Measurements from ENCODE around the gene DHRS7C.
"Not testable (repeated sequence)": the region's sequence is repeated elsewhere in the genome, so short reads cannot be mapped to it uniquely, and the experiment has no call there.

Gene DHRS7C

DNA sequence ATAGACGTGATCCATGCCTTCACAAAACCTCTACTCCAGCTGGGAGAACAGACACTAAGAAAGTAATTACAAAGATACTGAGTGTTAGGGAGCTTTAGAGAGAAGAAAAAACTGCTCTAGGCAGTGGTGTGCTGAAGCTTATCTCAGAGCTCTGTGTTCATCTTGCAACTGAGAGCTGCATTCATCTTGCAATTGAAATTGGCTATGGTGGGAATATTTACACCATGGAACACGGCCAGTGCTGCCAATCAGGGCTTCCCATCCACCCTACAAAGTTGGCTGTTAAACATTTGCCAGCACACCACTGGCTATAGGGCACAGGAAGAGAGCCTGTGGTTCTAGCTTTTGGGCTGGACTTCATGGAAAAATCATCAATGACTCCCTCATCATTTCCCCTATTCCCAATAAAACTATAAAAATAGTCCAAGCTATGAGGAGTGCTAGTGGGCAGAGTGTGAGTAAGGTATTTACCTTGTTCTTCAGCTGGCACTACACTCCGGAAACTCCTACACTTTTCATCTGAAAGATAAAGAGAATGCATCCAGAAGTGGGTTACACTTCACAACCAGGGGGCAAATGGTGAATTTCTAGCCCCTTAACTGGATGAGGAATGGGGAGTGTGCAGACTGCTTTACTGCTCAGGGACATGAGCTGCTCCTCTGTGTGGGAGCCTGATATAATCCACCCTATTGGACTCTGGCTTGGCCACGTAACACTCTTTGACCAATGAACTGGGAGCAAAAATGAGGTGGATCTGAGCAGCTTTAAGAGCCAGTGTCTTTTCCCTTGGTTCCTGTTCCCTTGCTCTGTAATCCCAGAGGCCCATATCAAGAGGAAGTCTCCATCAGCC is 18.9 kb upstream of the DHRS7C start:
- in situ Hi-C loops (cut with MboI; ENCODE audit: low sequenced_read_pairs), result no loop called here

DNA sequence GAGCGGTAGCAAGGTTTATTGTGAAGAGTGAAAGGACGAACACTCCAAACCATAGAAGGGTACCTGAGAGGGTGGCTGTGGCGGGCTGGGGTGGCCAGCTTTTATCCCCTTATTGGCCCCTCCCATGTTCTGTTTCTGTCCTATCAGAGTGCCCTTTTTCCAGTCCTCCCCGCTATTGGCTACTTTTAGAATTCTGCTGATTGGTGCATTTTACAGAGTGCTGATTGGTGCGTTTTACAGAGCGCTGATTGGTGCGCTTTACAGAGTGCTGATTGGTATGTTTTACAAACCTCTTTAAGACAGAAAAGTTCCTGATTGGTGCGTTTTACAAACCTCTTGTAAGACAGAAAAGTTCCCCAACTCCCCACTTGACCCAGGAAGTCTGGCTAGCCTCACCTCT is 18.0 kb upstream of the DHRS7C start:
- in situ Hi-C loops (cut with MboI; ENCODE audit: low sequenced_read_pairs), result no loop called here

DNA sequence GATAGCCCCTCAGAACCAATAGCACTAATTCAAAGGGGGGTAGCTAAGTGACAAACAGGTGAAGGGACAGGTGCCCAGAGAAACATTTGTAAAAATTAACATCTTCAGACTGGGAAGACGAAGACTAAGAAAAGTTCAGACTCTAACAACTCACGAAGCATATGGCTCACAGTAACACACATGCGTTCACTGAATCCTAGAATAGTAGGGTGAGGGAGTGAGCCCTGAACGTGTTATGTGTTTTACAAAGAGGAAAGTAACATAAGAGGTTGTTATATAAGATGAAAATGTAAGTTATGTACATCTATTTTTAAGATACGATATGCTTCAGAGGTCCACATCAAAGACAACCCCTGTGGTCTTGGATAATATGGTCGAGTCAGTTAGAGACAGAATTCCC is 15.3 kb upstream of the DHRS7C start:
- in situ Hi-C loops (cut with MboI; ENCODE audit: low sequenced_read_pairs), result no loop called here

DNA sequence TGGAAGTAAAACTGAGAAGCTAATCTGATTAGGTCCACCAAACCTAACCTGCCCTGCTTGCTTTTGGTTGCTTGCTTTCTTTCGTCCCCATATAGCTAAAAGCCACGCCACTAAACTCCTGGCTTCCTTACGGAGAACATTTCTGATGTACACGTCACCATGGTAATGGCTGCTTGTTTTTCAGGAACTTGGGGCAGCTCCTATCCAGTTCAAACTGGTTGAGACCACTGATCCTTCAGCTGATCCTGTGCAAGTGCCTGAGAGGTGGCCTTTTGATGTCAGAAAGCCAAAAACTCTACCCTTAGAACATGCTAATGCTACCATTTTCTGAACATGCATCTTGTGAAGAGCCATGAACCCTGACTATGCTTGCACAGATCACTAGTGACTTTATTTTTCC is 14.4 kb upstream of the DHRS7C start:
- in situ Hi-C loops (cut with MboI; ENCODE audit: low sequenced_read_pairs), result no loop called here

DNA sequence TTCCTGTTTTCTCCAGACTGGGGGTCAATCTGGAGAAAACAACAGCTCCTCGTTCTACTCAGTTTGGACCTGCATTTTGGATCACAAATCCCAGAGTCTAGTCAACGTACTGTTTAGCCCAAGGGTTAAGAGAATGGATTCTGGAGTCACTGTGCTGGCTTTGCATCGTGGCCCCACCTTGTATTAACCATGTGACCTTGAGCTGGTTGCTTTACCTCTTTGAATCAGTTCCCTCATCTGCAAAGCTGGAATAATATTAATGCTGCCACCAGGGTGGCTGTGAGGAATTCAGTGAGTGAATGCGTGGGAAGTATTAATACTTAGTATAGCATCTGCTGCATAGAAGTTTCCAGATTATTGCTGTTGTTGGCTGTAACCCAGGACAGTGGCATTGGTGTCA is 11.3 kb upstream of the DHRS7C start:
- in situ Hi-C loops (cut with MboI; ENCODE audit: low sequenced_read_pairs), result no loop called here

DNA sequence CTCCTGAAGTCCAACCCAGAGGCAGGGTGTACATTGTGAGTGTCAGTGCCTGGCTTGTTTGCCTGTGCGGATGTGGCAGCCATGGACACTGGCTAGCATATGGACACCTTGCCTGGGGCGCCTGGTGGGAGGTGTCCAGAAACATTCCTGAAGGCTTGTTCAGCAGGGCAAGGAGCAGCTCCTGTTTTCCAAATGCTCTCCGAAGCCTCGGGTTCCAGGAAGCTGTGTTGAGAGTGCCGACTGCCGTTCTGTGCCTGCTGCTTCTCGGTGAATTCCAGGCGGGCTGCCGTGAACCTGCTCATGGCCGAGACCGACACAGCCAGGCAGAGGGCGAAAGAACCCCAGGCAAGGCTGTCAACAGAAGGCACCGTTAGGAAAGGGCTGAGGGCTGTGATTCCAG is 10.9 kb upstream of the DHRS7C start:
- in situ Hi-C loops (cut with MboI; ENCODE audit: low sequenced_read_pairs), result no loop called here

DNA sequence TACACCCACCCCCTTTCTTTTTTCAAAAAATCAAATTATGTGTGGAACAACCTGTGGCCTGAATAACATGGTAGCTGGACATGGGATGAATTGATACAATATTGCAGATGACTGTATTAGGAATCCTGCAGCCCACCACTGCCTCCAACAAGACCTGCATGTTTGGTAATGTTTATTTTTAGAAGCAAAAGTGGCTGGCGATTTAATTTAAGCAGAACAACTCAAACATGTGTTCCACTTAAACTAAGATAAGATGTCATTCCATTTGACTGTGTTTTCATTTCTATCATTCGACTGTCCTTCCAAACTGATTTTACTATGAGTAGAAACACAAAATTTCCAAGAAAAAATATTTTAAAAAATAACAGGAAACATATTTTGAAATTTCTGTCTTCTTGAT is 10.1 kb upstream of the DHRS7C start:
- in situ Hi-C loops (cut with MboI; ENCODE audit: low sequenced_read_pairs), result no loop called here

DNA sequence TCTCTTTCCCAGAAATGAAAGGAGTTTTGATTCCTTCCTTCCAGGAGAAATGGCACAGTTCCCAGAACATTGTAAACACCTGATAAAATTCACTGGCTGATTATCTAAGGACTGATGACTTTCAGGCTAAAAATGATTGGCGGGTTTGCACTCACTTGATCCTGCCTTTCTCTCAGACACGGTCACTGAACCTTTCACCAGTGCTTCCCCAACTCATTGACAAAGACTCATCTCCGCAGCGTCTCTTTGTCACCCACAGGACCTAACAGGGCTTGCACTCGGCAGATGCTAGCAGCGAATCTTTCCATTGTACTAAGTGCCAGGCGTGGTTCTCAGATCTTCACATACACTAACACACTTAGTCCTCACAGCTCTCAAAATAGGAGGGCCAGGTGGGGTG is 7.3 kb upstream of the DHRS7C start:
- in situ Hi-C loops (cut with MboI; ENCODE audit: low sequenced_read_pairs), result no loop called here

DNA sequence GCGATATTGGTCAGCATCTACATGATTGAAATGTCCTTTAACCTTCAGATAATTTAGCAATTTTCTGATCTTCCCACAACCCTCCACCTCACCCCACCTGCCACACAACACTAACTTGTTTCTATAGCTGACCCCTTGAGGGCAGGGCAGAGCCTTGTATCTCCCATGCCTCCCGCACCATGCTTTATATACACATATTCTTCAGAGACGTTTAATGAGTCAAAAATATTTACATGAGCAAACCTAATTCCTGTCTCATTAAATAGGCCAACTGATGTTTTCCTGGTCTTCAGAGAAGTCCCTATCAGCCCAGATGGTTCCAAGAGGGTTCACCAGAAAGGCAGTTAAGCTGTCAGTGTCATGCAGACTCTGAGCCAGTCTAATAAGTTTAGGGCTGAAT is 6.6 kb upstream of the DHRS7C start:
- in situ Hi-C loops (cut with MboI; ENCODE audit: low sequenced_read_pairs), result no loop called here

DNA sequence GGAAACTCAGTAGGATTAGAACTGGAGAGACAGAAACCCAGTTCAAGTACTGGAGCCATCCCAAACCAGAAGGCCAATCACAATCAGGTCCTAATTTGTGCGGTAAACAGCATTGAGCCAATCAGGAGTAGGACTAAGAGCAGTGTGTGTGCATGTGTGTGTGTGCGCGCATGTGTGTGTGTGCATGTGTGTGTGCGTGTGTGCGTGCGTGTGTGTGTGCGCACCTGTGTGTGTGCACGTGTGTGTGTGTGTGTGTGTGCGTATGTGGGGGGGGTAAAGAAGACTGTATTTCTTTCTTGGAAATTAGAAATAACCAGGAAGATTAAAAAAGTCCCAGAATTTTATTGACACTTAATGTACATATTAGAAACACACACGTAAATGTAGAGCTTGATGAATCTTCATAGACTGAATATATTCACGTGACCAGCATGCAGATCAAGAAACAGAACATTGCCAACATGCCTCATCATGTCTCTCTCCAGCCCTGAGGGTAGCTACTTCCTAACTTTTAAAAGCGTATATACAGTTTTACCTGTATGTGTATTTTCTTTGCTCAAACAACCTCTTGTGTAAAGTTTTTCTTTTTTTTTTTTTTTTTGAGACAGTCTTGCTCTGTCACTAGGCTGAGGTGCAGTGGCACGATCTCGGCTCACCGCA is 919 bp upstream of the DHRS7C start:
- in situ Hi-C loops (cut with MboI; ENCODE audit: low sequenced_read_pairs), result no loop called here

DNA sequence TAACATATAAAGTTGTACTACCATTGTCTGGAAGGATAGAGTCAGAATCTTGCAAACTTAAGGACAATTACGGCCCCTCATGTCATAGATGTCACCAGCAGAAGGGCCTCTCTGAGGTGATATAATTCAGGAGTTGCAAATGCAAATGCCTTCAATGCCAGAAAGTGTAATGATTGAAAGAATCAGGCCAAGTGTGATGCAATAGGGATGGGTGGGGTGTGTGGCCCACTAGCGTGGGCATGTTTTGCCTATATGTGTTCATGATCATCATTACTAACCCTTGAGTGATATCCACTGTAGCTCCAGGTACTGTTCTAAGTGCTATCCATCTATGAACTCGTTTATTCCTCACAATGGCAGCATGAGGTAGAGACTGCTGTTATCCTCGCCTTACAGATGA is 1.1 kb downstream of the DHRS7C start:
- in situ Hi-C loops (cut with MboI; ENCODE audit: low sequenced_read_pairs), result no loop called here

DNA sequence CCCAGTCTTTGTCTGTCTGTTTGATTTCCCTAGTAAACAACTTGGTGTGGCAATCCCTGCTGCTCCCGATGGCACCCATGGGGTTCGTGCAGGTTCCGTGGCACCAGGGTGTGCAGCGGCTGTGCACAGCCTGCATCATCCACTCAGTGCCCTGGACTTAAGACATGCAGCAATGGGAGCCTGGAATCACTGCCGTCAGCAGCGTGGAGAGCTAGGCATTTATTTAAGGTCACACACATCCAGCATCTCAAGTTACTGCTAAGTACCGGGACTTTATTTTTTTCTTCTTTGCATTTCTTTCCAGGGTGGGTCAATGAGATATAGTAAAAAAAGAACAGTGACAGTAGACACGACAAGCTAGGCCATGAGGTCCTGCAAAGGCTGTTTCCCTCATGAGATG is 2.8 kb downstream of the DHRS7C start:
- in situ Hi-C loops (cut with MboI; ENCODE audit: low sequenced_read_pairs), result no loop called here

DNA sequence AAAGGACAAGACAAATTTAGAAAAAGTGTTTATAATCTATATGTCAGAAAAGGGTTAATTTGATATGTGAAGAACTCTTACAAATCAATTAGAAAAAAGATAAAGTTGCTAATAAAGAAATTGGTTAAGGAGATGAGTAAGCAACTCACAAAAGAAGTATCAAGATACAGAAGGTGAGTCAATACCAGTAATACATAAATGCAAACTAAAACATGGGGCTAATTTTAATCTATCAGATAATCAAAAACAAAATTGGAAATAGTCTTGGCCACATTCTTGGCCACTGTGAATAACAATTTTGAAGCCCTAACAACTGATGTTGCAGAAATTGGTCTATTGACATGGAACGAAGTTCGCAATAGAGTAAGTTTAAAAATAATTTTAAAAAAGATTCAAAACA is 6.8 kb downstream of the DHRS7C start:
- in situ Hi-C loops (cut with MboI; ENCODE audit: low sequenced_read_pairs), result no loop called here

DNA sequence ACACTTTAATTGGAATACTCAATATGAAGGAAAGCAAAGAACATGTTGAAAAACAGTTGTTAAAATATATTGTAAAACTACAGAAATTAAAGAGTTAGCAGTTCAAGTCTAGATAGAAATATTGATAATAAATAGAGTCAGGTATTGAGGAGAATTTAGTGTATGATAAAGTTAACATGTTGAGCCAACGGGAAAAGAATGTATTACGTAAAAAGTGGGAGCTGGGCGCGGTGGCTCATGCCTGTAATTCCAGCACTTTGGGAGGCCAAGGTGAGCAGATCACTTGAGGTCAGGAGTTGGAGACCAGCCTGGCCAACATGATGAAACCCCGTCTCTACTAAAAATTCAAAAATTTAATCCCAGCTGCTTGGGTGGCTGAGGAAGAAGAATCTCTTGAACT is 7.9 kb downstream of the DHRS7C start:
- in situ Hi-C loops (cut with MboI; ENCODE audit: low sequenced_read_pairs), result not testable (repeated sequence)

DNA sequence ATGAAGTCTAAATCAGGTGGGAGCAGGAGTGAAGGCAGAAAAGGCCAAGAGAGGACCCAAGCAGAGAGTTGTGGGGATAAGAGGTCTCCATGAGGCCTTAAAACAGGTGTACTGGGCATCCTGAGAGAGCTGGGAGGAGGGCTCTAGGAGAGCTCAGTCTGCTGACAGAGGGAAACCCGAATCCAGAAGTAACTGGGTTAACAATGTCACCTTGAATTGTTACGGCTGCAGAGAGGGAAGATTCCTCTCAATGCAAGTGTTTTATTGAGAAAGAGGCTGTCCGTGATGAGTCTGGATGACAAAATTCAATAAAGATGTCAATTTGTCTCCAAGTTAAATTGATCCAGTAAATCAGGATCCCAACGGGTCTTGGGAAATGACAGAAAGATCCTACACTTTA is 8.3 kb downstream of the DHRS7C start:
- in situ Hi-C loops (cut with MboI; ENCODE audit: low sequenced_read_pairs), result no loop called here

DNA sequence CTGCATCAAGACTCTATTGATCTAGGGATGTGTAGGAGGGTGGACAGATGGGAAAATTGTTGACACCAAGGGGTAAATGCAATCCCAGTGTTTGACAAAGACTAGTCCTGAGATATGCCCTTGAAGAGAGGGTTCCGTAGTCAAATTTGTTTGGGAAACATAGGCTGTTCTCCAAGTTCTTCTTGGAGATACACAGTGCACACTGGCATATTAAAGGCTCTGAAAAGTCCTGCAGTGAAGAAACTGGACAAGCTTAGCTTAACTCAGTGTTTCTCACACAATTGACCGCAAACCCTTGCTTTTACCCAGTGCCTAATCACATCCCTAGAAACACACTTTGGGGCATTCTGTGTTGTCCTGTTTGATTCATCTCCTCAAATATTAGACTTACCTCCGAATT is 10.8 kb downstream of the DHRS7C start:
- in situ Hi-C loops (cut with MboI; ENCODE audit: low sequenced_read_pairs), result no loop called here

DNA sequence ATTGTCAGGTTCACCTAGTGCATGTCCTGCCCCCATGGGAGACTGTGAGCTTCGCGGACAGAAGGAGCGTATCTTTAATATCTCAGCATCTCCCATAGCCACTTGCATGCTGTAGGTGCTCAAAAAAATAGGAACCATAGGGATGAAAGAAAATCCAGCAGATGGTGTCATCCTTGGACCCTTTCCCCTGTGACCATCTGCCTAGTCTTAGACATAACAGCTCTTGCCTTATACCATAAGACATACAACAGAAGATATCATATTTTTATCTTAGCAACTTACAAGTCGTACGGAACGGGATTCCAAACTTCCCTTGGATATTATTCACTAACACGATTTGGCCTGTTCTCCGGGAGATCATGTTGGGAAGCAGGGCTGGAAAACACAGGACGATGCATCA is 14.5 kb downstream of the DHRS7C start:
- in situ Hi-C loops (cut with MboI; ENCODE audit: low sequenced_read_pairs), result no loop called here

DNA sequence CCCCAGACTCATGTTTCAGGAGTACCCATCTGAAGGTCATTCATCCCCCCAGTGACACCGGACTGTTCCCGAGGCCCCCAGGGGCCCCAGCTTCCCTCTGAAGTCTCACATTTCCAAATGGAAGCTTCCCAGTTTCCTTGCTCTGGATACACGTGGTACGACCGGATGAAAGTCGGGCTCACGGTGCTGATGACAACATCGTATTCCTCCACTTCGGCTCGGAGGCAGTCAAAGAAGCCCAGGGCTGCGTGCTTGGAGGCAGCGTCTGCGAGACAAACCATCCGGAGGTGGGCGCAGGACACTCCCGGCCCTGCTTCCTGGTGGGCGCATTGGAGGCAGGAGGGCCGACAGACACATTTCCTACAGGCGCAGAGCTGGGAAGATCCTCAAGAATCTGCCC is 18.7 kb downstream of the DHRS7C start:
- in situ Hi-C loops (cut with MboI; ENCODE audit: low sequenced_read_pairs), result no loop called here

DNA sequence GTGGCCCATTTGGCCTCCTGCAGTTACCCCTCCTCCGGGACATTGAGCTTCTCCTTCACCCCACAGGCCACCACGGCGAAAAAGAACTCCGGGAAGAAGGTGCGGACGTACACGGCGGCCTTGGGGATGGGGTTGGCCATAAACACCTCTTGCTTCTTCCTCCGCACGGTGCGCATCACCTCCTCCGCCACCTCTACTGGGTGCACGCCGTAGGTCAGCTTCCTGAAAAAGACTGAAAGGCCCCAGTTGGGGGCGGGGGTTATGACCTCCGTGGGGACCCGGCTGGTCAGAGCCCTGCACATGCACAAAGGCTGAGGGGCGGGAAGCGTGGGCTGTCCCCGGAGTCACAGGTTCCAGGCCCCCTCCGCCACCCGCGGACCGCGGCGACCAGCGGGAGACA is 19.9 kb downstream of the DHRS7C start:
- in situ Hi-C loops (cut with MboI; ENCODE audit: low sequenced_read_pairs), result no loop called here

DNA sequence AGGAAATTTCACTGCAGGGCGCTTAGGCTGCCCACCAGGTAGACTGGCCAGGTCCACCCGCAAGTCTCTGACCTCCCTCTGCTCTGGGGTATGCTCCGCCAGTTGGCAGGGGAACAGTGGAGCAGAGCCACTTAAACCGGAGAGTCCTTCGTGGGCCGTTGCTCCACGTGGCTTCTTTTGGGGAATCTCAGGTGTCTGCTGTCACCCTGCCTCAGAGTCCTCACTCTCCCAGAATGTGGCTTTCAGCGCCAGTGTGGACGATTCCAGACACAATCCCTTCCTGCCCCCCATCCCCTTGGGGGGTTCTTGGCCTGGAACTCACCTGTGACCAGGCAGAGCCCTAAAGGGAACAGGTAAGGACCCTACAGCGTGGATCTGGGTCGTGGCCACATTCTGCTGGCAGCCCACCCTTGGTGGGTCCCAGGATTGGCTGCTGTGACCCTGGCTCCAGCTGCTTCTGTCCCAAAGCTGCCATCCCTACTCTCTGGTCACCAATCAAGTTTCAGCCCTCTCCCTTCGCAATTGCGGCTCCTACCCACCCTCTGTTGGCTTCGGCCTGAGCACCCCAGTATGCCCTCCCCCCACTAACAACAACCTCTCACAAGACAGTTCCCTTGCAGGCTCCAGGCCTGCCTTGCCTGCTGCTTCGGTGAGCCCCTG is 22.2 kb downstream of the DHRS7C start:
- in situ Hi-C loops (cut with MboI; ENCODE audit: low sequenced_read_pairs), result no loop called here

DNA sequence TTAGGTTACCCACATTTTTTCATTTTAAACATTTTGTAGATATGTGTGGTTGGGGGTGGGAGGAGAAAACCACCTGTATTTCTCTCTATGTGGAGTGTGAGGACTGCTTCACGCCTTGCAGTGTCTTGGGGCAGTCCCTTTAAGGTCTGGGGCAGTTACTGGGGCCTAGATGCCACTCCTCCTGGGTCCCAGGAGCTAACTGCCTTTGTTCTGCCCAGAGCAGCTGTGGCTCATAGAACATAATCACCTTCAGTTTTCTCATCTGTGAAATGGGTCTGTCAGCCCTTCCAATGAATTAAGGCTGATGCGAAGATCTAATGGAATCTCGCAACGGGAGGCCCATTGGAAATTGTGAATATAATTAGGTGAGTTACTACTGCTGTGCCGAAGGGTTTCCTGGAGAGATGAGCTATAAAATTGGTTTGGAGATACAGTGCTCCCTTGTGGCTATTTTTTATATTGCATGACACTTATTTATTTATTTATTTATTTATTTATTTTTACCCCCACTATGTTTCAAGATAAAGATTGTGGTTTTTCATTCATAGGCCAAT is 22.9 kb downstream of the DHRS7C start:
- in situ Hi-C loops (cut with MboI; ENCODE audit: low sequenced_read_pairs), result no loop called here

DNA sequence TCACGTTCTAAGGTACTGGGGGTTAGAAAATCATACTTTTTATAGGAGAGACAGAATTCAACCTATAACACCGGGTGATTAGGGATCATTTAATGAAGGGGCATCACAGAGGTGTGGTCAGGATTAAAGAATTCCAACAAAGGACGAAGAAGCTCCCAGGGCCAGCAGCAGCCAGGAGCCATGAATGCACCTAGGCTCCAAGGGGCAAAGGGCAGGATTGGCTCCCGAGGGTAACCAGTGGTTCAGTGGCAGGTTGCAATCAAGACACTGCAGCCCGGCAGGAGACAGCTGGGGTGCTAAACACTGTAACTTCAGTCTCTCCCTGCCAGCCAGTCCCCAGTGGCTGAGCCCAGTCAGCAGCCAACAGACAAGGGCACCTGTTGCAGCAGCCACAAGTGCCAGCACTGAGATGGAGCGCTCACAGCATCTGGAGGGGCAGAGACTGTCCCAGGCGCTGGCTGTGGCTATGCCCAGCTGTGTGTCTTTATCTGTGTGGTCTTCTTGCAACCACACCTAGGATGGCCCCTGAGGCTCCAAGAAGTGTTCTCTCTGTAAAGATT is 23.9 kb downstream of the DHRS7C start:
- in situ Hi-C loops (cut with MboI; ENCODE audit: low sequenced_read_pairs), result no loop called here
